A549 (cell line): Measurements from ENCODE around the gene PDE8A. TPM values are rescaled to one million over a fixed set of nuclear protein-coding genes. Genes with fewer than 3 reads are reported as not detected.

Source experiments
- CBX8 ChIP-seq: fragments of 200-600 bp; sonication (generic); IDR thresholded peaks from 2 replicates; pipeline ENCODE4 v1.6.1; 2016
- CEBPB ChIP-seq, 2 experiments: fragments of >200 bp in 1 of 2; sonication (Bioruptor Twin) in 1 of 2; formaldehyde crosslinking in 1 of 2; IDR thresholded peaks; 2 replicates each; pipeline ENCODE4 v1.6.1; 2012 to 2016
- CHD2 ChIP-seq: fragments of 150-350 bp; IDR thresholded peaks from 2 replicates; pipeline ENCODE4 v1.6.1; 2014; ENCODE audit warnings: low read length; ENCODE audit not compliant: partially characterized antibody
- CHD4 ChIP-seq: fragments of 200-600 bp; sonication (generic); IDR thresholded peaks from 2 replicates; pipeline ENCODE4 v1.6.1; 2016; ENCODE audit warnings: antibody characterized with exemption, mild to moderate bottlenecking, borderline replicate concordance
- E2F6 ChIP-seq: IDR thresholded peaks from 2 replicates; pipeline ENCODE4 v1.6.1; 2012; ENCODE audit warnings: low read depth, borderline replicate concordance
- EHF ChIP-seq: fragments of 250-450 bp; sonication (Bioruptor Pico); IDR thresholded peaks from 2 replicates; pipeline ENCODE4 v1.5.0; 2020; ENCODE audit warnings: mild to moderate bottlenecking
- EHMT2 ChIP-seq: fragments of 200-600 bp; sonication (generic); IDR thresholded peaks from 2 replicates; pipeline ENCODE4 v1.6.1; 2016; ENCODE audit warnings: antibody characterized with exemption, low read depth, mild to moderate bottlenecking, moderate library complexity
- FOSB ChIP-seq: fragments of 250-450 bp; sonication (Bioruptor Pico); IDR thresholded peaks from 2 replicates; pipeline ENCODE4 v1.5.0; 2020; ENCODE audit warnings: mild to moderate bottlenecking, moderate library complexity
- FOSL2 ChIP-seq, 2 experiments: fragments of 450-650 bp in 1 of 2; fragments of >200 bp in 1 of 2; sonication (Bioruptor Twin) in 1 of 2; formaldehyde crosslinking; IDR thresholded peaks; 2 replicates each; pipeline versions ENCODE4 v1.5.0 to v1.6.1; 2016 to 2020; ENCODE audit warnings: mild to moderate bottlenecking in 1 of 2, moderate library complexity in 1 of 2
- FOXS1 ChIP-seq: fragments of 250-450 bp; sonication (Bioruptor Pico); IDR thresholded peaks from 2 replicates; pipeline ENCODE4 v1.5.0; 2020; ENCODE audit warnings: mild to moderate bottlenecking, moderate library complexity
- HDAC2 ChIP-seq: fragments of 200-600 bp; sonication (generic); IDR thresholded peaks from 2 replicates; pipeline ENCODE4 v1.6.1; 2016
- HES2 ChIP-seq: fragments of >200 bp; sonication (Bioruptor Twin); formaldehyde crosslinking; IDR thresholded peaks from 2 replicates; pipeline ENCODE4 v1.6.1; 2016
- HEYL ChIP-seq: fragments of 250-450 bp; sonication (Bioruptor Pico); IDR thresholded peaks from 2 replicates; pipeline ENCODE4 v1.8.0; 2021; ENCODE audit warnings: mild to moderate bottlenecking, moderate library complexity
- HMGXB4 ChIP-seq: fragments of 250-450 bp; sonication (Bioruptor Pico); IDR thresholded peaks from 2 replicates; pipeline ENCODE4 v1.5.0; 2021; ENCODE audit warnings: mild to moderate bottlenecking, moderate library complexity, borderline replicate concordance
- HOXB13 ChIP-seq: fragments of 250-450 bp; sonication (Bioruptor Pico); IDR thresholded peaks from 2 replicates; pipeline ENCODE4 v1.5.0; 2020; ENCODE audit warnings: low read depth, mild to moderate bottlenecking, moderate library complexity
- HOXB5 ChIP-seq: fragments of 250-450 bp; sonication (Bioruptor Pico); IDR thresholded peaks from 2 replicates; pipeline ENCODE4 v1.5.0; 2020; ENCODE audit warnings: mild to moderate bottlenecking, moderate library complexity
- JUN ChIP-seq, 2 experiments: fragments of >200 bp; sonication (Bioruptor Twin); formaldehyde crosslinking; IDR thresholded peaks; 2 replicates in 1 of 2; 3 replicates in 1 of 2; pipeline ENCODE4 v1.6.1; 2016 to 2017
- JUNB ChIP-seq: fragments of >200 bp; sonication (Bioruptor Twin); formaldehyde crosslinking; IDR thresholded peaks from 2 replicates; pipeline ENCODE4 v1.6.1; 2016
- KDM5A ChIP-seq: fragments of 200-600 bp; sonication (generic); IDR thresholded peaks from 2 replicates; pipeline ENCODE4 v1.6.1; 2016; ENCODE audit warnings: antibody characterized with exemption, mild to moderate bottlenecking
- MAFK ChIP-seq: fragments of 450-650 bp; IDR thresholded peaks from 2 replicates; pipeline ENCODE4 v1.6.1; 2014; ENCODE audit not compliant: partially characterized antibody
- MAX ChIP-seq: IDR thresholded peaks from 2 replicates; pipeline ENCODE4 v1.6.1; 2012
- MYC ChIP-seq: IDR thresholded peaks from 2 replicates; pipeline ENCODE4 v1.6.1; 2012; ENCODE audit warnings: mild to moderate bottlenecking, inconsistent platforms, low read length, improper control_type of control experiment, borderline replicate concordance
- NPAS2 ChIP-seq: fragments of 250-450 bp; sonication (Bioruptor Pico); IDR thresholded peaks from 2 replicates; pipeline ENCODE4 v1.8.0; 2022; ENCODE audit warnings: mild to moderate bottlenecking, moderate library complexity, borderline replicate concordance
- NR3C1 ChIP-seq: fragments of >200 bp; sonication (Bioruptor Twin); formaldehyde crosslinking; IDR thresholded peaks from 3 replicates; pipeline ENCODE4 v1.6.1; 2017
- PHF8 ChIP-seq: fragments of 200-600 bp; sonication (generic); IDR thresholded peaks from 2 replicates; pipeline ENCODE4 v1.6.1; 2016; ENCODE audit warnings: low read depth, mild to moderate bottlenecking, antibody characterized with exemption, moderate library complexity, borderline replicate concordance
- RAD21 ChIP-seq, 2 experiments: fragments of >200 bp in 1 of 2; sonication (Bioruptor Twin) in 1 of 2; formaldehyde crosslinking in 1 of 2; IDR thresholded peaks in 1 of 2; conservative IDR thresholded peaks in 1 of 2; 2 replicates in 1 of 2; 3 replicates in 1 of 2; pipeline ENCODE4 v1.6.1; 2012 to 2018; ENCODE audit warnings: inconsistent platforms in 1 of 2
- RARB ChIP-seq: fragments of 250-450 bp; sonication (Bioruptor Pico); IDR thresholded peaks from 2 replicates; pipeline ENCODE4 v1.8.0; 2021; ENCODE audit warnings: mild to moderate bottlenecking, moderate library complexity
- RCOR1 ChIP-seq: fragments of 150-350 bp; IDR thresholded peaks from 2 replicates; pipeline ENCODE4 v1.6.1; 2014; ENCODE audit warnings: antibody characterized with exemption, low read length, low read depth
- RFX5 ChIP-seq: fragments of 450-650 bp; IDR thresholded peaks from 2 replicates; pipeline ENCODE4 v1.7.1; 2014; ENCODE audit warnings: antibody characterized with exemption, mild to moderate bottlenecking, moderate library complexity
- RNF2 ChIP-seq: fragments of 200-600 bp; sonication (generic); IDR thresholded peaks from 2 replicates; pipeline ENCODE4 v1.6.1; 2016; ENCODE audit warnings: low read depth, mild to moderate bottlenecking, antibody characterized with exemption, moderate library complexity, borderline replicate concordance
- SMC3 ChIP-seq: fragments of >200 bp; sonication (Bioruptor Twin); formaldehyde crosslinking; IDR thresholded peaks from 3 replicates; pipeline ENCODE4 v1.6.1; 2018; ENCODE audit warnings: inconsistent platforms
- TFCP2L1 ChIP-seq: fragments of 250-450 bp; sonication (Bioruptor Pico); IDR thresholded peaks from 2 replicates; pipeline ENCODE4 v1.5.0; 2021; ENCODE audit warnings: mild to moderate bottlenecking
- TP53 ChIP-seq: fragments of 250-450 bp; sonication (Bioruptor Pico); IDR thresholded peaks from 2 replicates; pipeline ENCODE4 v1.5.0; 2021; ENCODE audit warnings: mild to moderate bottlenecking, moderate library complexity
- ZC3H11A ChIP-seq: fragments of 450-650 bp; IDR thresholded peaks from 2 replicates; pipeline ENCODE4 v1.6.1; 2014; ENCODE audit warnings: antibody characterized with exemption, mild to moderate bottlenecking
- ZFP36 ChIP-seq: fragments of 450-650 bp; IDR thresholded peaks from 2 replicates; pipeline ENCODE4 v1.6.1; 2014; ENCODE audit warnings: borderline replicate concordance; ENCODE audit not compliant: partially characterized antibody
- ZNF302 ChIP-seq: fragments of 250-450 bp; sonication (Bioruptor Pico); IDR thresholded peaks from 2 replicates; pipeline ENCODE4 v1.9.0; 2021; ENCODE audit warnings: inconsistent platforms, mild to moderate bottlenecking, moderate library complexity
- polyA plus RNA-seq, 4 experiments: library from polyadenylated mRNA; depleted of rRNA in 3 of 4; stranded (reverse); fragments of >200 nt; fragmentation: RNase III in 1 of 4; extraction: RNeasy Plus Mini Kit Qiagen cat#74134 plus additional on column Dnase treatment in 1 of 4; gene quantifications; 2 replicates in 3 of 4; 3 replicates in 1 of 4; pipeline ENCODE4 v1.2.3, GENCODE V29; 2011 to 2017
- TF ChIP-seq, protein P1 (sequence below): fragments of 450-650 bp; IDR thresholded peaks from 2 replicates; pipeline ENCODE4 v1.6.1; 2014; ENCODE audit warnings: antibody characterized with exemption
- TF ChIP-seq, protein P2 (sequence below): fragments of 150-350 bp; IDR thresholded peaks from 2 replicates; pipeline ENCODE4 v1.6.1; 2014; ENCODE audit warnings: low read depth, mild to moderate bottlenecking, low read length

PDE8A gene
- polyA plus RNA-seq, 2 of the 4 experiments (the other 2 are of a cell fraction) = 45.3 to 204 TPM

DNA sequence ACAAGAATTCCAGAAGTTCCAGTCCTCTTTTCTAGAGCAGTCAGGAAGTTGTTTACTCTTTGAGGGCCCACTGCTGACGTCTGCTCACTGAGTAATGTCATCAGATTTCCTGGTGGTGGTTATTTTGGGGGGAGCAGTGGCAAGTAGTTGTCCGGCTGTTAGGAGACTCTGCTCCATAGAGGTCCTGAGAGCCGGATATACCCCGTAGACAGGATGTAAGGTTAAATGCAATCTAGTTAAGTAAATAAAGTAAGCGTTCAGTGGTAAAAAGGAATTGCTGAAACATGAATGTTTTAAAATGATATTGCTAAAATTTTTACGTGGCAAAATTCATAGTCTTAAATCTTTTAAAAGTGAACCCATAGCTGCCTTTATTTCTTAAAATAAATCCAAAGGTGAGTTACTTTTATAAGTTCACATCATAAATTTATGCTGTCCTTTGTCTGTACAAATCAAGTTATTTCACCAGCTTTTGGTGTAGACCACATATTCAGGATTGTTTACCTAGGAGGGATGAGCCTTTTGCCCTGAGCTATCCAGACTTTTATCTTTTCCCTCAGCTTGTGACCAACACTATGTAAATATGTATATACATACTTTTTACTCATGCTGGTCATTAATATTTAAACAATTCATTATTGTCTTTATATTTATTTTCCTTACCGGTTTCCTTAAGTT, 65.8 kb downstream of the PDE8A start (continued):
- no peak for TF ChIP-seq NR3C1
- TF ChIP-seq CHD4 = no peak; the same call in 1 of the 2 replicates
- TF ChIP-seq HES2 = no peak
- TF ChIP-seq ZFP36 = peak; percentile 75
- TF ChIP-seq HOXB13 (CRISPR knock-in tag) = no peak
- TF ChIP-seq HMGXB4 = no peak
- 0 out of 2 replicates have a peak, but pooled peaks have one; percentile 31 for TF ChIP-seq MYC
- no peak for TF ChIP-seq CBX8
- no peak for TF ChIP-seq TP53 (CRISPR knock-in tag)
- no peak for TF ChIP-seq E2F6
- no peak for TF ChIP-seq ZC3H11A
- no peak for TF ChIP-seq PHF8
- peak; percentile 42; the same call in 1 of the 3 replicates for TF ChIP-seq SMC3
- TF ChIP-seq MAX = peak; percentile 63
- TF ChIP-seq HDAC2 = no peak
- TF ChIP-seq HEYL = no peak
- no peak for TF ChIP-seq KDM5A
- peak; percentile 31 to 50 for TF ChIP-seq RAD21 (conservative IDR thresholded peaks at IDR 0.05 in 1 of 2, IDR thresholded peaks at IDR 0.05 in 1 of 2)
- TF ChIP-seq, protein P1, sequence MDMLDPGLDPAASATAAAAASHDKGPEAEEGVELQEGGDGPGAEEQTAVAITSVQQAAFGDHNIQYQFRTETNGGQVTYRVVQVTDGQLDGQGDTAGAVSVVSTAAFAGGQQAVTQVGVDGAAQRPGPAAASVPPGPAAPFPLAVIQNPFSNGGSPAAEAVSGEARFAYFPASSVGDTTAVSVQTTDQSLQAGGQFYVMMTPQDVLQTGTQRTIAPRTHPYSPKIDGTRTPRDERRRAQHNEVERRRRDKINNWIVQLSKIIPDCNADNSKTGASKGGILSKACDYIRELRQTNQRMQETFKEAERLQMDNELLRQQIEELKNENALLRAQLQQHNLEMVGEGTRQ = 0 out of 2 replicates have a peak, but pooled peaks have one; percentile 24
- peak; percentile 63 for TF ChIP-seq FOSL2 (IDR thresholded peaks at IDR 0.05)
- peak; percentile 80 for TF ChIP-seq FOSL2 (CRISPR knock-in tag; IDR thresholded peaks at IDR 0.05)
- TF ChIP-seq RNF2 = no peak
- TF ChIP-seq RCOR1 = no peak
- TF ChIP-seq CEBPB (IDR thresholded peaks at IDR 0.05) = peak; percentile 84 to 87
- TF ChIP-seq MAFK = peak; percentile 70
- TF ChIP-seq EHF (CRISPR knock-in tag) = no peak
- TF ChIP-seq EHMT2 = no peak
- no peak for TF ChIP-seq NPAS2 (CRISPR knock-in tag)
- peak; percentile 87 for TF ChIP-seq JUNB
- TF ChIP-seq, protein P2, sequence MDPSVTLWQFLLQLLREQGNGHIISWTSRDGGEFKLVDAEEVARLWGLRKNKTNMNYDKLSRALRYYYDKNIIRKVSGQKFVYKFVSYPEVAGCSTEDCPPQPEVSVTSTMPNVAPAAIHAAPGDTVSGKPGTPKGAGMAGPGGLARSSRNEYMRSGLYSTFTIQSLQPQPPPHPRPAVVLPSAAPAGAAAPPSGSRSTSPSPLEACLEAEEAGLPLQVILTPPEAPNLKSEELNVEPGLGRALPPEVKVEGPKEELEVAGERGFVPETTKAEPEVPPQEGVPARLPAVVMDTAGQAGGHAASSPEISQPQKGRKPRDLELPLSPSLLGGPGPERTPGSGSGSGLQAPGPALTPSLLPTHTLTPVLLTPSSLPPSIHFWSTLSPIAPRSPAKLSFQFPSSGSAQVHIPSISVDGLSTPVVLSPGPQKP = no peak
- no peak for TF ChIP-seq FOSB (CRISPR knock-in tag)
- TF ChIP-seq RARB = peak; percentile 68
- peak; percentile 97 to 99 for TF ChIP-seq JUN (IDR thresholded peaks at IDR 0.05)
- peak; percentile 86; the same call in 1 of the 2 replicates for TF ChIP-seq FOXS1 (CRISPR knock-in tag)
- peak; percentile 12 for TF ChIP-seq CHD2
- 0 out of 2 replicates have a peak, but pooled peaks have one; percentile 67 for TF ChIP-seq HOXB5 (CRISPR knock-in tag)
- peak; percentile 64; the same call in 1 of the 2 replicates for TF ChIP-seq RFX5
- TF ChIP-seq TFCP2L1 (CRISPR knock-in tag) = no peak; the same call in 1 of the 2 replicates
- no peak for TF ChIP-seq ZNF302 (CRISPR knock-in tag)
